WERI-Rb-1 (cell line): ENCODE data around the gene SIRT2.

Experiments
- DNase-seq: peaks from one replicate; pipeline ENCODE4 v3.0.0-alpha.2; 2020
- H3K27ac ChIP-seq: fragments of 250-450 bp; sonication (Bioruptor Pico); 2 replicates; pipeline ENCODE4 v1.5.1; 2020; ENCODE audit warnings: mild to moderate bottlenecking, moderate library complexity
- H3K27me3 ChIP-seq: fragments of 250-450 bp; sonication (Bioruptor Pico); 2 replicates; pipeline ENCODE4 v1.5.1; 2021; ENCODE audit warnings: mild to moderate bottlenecking, low read depth, moderate library complexity; ENCODE audit not compliant: insufficient read depth, severe bottlenecking
- H3K36me3 ChIP-seq: fragments of 250-450 bp; sonication (Bioruptor Pico); 2 replicates; pipeline ENCODE4 v1.5.1; 2020; ENCODE audit warnings: mild to moderate bottlenecking, moderate library complexity
- H3K4me3 ChIP-seq: 2 replicates; pipeline ENCODE4 v1.5.1; 2011; ENCODE audit warnings: low read depth, mild to moderate bottlenecking, control low read depth, low read length
- H3K9me3 ChIP-seq: fragments of 250-450 bp; sonication (Bioruptor Pico); 2 replicates; pipeline ENCODE4 v1.5.1; 2021; ENCODE audit warnings: mild to moderate bottlenecking, moderate library complexity; ENCODE audit not compliant: severe bottlenecking
- CTCF ChIP-seq: IDR thresholded peaks from 2 replicates; pipeline ENCODE4 v1.5.1; 2011; ENCODE audit warnings: low read depth, mild to moderate bottlenecking, control low read depth, inconsistent platforms, low read length

The SIRT2 gene

GRCh38 chr19:38851622-38852230 lies 47.7 kb downstream of the SIRT2 start:
- peaks cover 27% of the 10 kb centered on the region for H3K36me3 ChIP-seq
- no peaks in the 10 kb centered on the region for H3K9me3 ChIP-seq
- no peak for TF ChIP-seq CTCF
- peak overlapping the region; percentile 89 for H3K4me3 ChIP-seq
- H3K27me3 ChIP-seq, result no peaks in the 10 kb centered on the region
- peak; percentile 92 for DNase-seq
- H3K27ac ChIP-seq, result peak overlapping the region; percentile 86

- TF ChIP-seq CTCF, result no peak
- Histone ChIP-seq H3K27me3 (no peaks in the 10 kb centered on the region), H3K9me3 (no peaks in the 10 kb centered on the region), H3K36me3 (peaks cover 33% of the 10 kb centered on the region), H3K27ac (peak overlapping the region; percentile 69), H3K4me3 (peak overlapping the region; percentile 74)
- DNase-seq, result peak; percentile 41
Observed at GRCh38 chr19:38850976-38851621, 48.3 kb downstream of the SIRT2 start.

GRCh38 chr19:38850436-38850975 lies 48.9 kb downstream of the SIRT2 start:
- DNase-seq, result peak; percentile 99
- peak overlapping the region; percentile 69 for H3K27ac ChIP-seq

GRCh38 chr19:38849860-38850435 lies 49.5 kb downstream of the SIRT2 start, which contains the start of gene HNRNPL:
TSS of gene HNRNPL (minus strand) at chr19:38849986. CDS start at chr19:38849966, 20 bp downstream.
- no peaks in the 10 kb centered on the region for H3K9me3 ChIP-seq
- TF ChIP-seq CTCF, result peak; percentile 42; the same call in 1 of the 2 replicates
- H3K4me3 ChIP-seq, result peak within 1 kb of the TSS; percentile 74
- peaks cover 44% of the 10 kb centered on the region for H3K36me3 ChIP-seq
- peak within 1 kb of the TSS; percentile 99 for H3K27ac ChIP-seq
- no peaks in the 10 kb centered on the region for H3K27me3 ChIP-seq
- peak; percentile 99 for DNase-seq

More at GRCh38 chr19:38850436-38850975, 48.9 kb downstream of the SIRT2 start:
- H3K36me3 ChIP-seq, result peaks cover 39% of the 10 kb centered on the region
- H3K9me3 ChIP-seq, result no peaks in the 10 kb centered on the region
- peak overlapping the region; percentile 74 for H3K4me3 ChIP-seq
- TF ChIP-seq CTCF, result no peak
- H3K27me3 ChIP-seq, result no peaks in the 10 kb centered on the region

- H3K9me3 ChIP-seq, result no peaks in the 10 kb centered on the region
- H3K27me3 ChIP-seq, result no peaks in the 10 kb centered on the region
Observed at GRCh38 chr19:38849147-38849859, 50.1 kb downstream of the SIRT2 start.

More at GRCh38 chr19:38849147-38849859, 50.1 kb downstream of the SIRT2 start:
- H3K27ac ChIP-seq, result peak overlapping the region; percentile 99
- H3K36me3 ChIP-seq, result peaks cover 51% of the 10 kb centered on the region
- H3K4me3 ChIP-seq, result peak overlapping the region; percentile 64
- peak; percentile 98 for DNase-seq
- TF ChIP-seq CTCF, result no peak
